ENCODE measurements around the gene CHID1. TPM values are rescaled to one million over a fixed set of nuclear protein-coding genes. Genes with fewer than 3 reads are reported as not detected.

Gene CHID1
- total and polyA plus RNA-seq, 2 experiments from 2014 or later: 54.1 to 67.3 TPM

GRCh38 chr11:827146-827896 is 83.3 kb downstream of the CHID1 start:
- DNase-seq (ENCODE audit: low spot score): peak; percentile 87
- Histone ChIP-seq H4K20me1 (replicated peaks; ENCODE audit: insufficient read depth) (peaks cover 4% of the 10 kb centered on the region; the same call in 1 of the 2 replicates), H3K27ac (ENCODE audit: low read depth) (peak overlapping the region; percentile 90), H3K4me1 (ENCODE audit: insufficient read depth) (peaks cover 25% of the 10 kb centered on the region), H3K79me2 (replicated peaks; ENCODE audit: insufficient read depth) (no peaks in the 10 kb centered on the region), H3K36me3 (ENCODE audit: insufficient read depth) (no peaks in the 10 kb centered on the region), H3K4me3 (peak overlapping the region; percentile 82), H3K27me3 (ENCODE audit: insufficient read depth) (peaks cover 27% of the 10 kb centered on the region), H3K9me2 (ENCODE audit: insufficient read depth) (no peaks in the 10 kb centered on the region), H3F3A (replicated peaks; ENCODE audit: low read depth) (peaks cover 24% of the 10 kb centered on the region), H2AFZ (peak overlapping the region; percentile 96), H3K4me2 (peak overlapping the region; percentile 98)
- H3K9me3 Mint-ChIP-seq: no peaks in the 10 kb centered on the region; the same call in 2 of the 3 replicates
- TF ChIP-seq EZH2phosphoT487 (IDR thresholded peaks at IDR 0.05; ENCODE audit: unreplicated experiment) (no peak), POLR2AphosphoS5 (IDR thresholded peaks at IDR 0.05; ENCODE audit: low read depth) (peak; percentile 75), ETS1 (IDR thresholded peaks at IDR 0.05) (peak; percentile 29; the same call in 1 of the 2 replicates), CTCF (conservative IDR thresholded peaks at IDR 0.05; ENCODE audit: low read depth in 2 of 2) (peak in 1 of 2 experiments; percentile 32; a peak in 1 of 4 replicates)
- peak; percentile 3 for ATAC-seq
- peaks cover 7% of the 10 kb centered on the region; the same call in 1 of the 3 replicates for H3K36me3 Mint-ChIP-seq (ENCODE audit: low read depth)
- H3K4me3 Mint-ChIP-seq: peak overlapping the region; percentile 79
- H3K27ac Mint-ChIP-seq: 0 out of 2 replicates have a peak overlapping the region, but pooled peaks have one; percentile 67
- H3K4me1 Mint-ChIP-seq: peaks cover 40% of the 10 kb centered on the region
- peaks cover 63% of the 10 kb centered on the region for H3K27me3 Mint-ChIP-seq (ENCODE audit: insufficient read depth, low read depth, poor library complexity)

GRCh38 chr11:826836-827145 is 83.8 kb downstream of the CHID1 start:
- H3K4me3 Mint-ChIP-seq: peak overlapping the region; percentile 72
- Histone ChIP-seq H4K20me1 (replicated peaks; ENCODE audit: insufficient read depth) (peaks cover 6% of the 10 kb centered on the region; the same call in 1 of the 2 replicates), H3K27ac (ENCODE audit: low read depth) (0 out of 2 replicates have a peak overlapping the region, but pooled peaks have one; percentile 14), H3K79me2 (replicated peaks; ENCODE audit: insufficient read depth) (no peaks in the 10 kb centered on the region), H3K4me3 (peak overlapping the region; percentile 82), H3K4me2 (peak overlapping the region; percentile 98), H2AFZ (peak overlapping the region; percentile 78), H3K27me3 (ENCODE audit: insufficient read depth) (peaks cover 21% of the 10 kb centered on the region), H3K36me3 (ENCODE audit: insufficient read depth) (no peaks in the 10 kb centered on the region), H3F3A (replicated peaks; ENCODE audit: low read depth) (peaks cover 22% of the 10 kb centered on the region), H3K9me2 (ENCODE audit: insufficient read depth) (no peaks in the 10 kb centered on the region), H3K4me1 (ENCODE audit: insufficient read depth) (peaks cover 20% of the 10 kb centered on the region)
- DNase-seq (ENCODE audit: low spot score) (no peak), ATAC-seq (no peak)
- H3K27ac Mint-ChIP-seq: no peak overlapping the region
- peaks cover 7% of the 10 kb centered on the region; the same call in 1 of the 3 replicates for H3K36me3 Mint-ChIP-seq (ENCODE audit: low read depth)
- peaks cover 59% of the 10 kb centered on the region for H3K27me3 Mint-ChIP-seq (ENCODE audit: insufficient read depth, low read depth, poor library complexity)
- H3K9me3 Mint-ChIP-seq: no peaks in the 10 kb centered on the region; the same call in 2 of the 3 replicates
- H3K4me1 Mint-ChIP-seq: peaks cover 37% of the 10 kb centered on the region
- TF ChIP-seq NANOG (IDR thresholded peaks at IDR 0.05; ENCODE audit: borderline replicate concordance) (no peak), ZNF462 (CRISPR knock-in tag; IDR thresholded peaks at IDR 0.05) (no peak), EZH2phosphoT487 (IDR thresholded peaks at IDR 0.05; ENCODE audit: unreplicated experiment) (no peak), JUNB (IDR thresholded peaks at IDR 0.05; ENCODE audit: unreplicated experiment) (no peak)

All from GM23338 (cell line).